ENCODE results near the gene DVL1. TPM values are rescaled to one million over a fixed set of nuclear protein-coding genes. Genes with fewer than 3 reads are reported as not detected.
A peak's percentile ranks its signal among the peaks of the same experiment; 100 is the strongest.

The DVL1 gene
- total RNA-seq, 1 experiment from 2014 or later = 91.4 TPM

DNA sequence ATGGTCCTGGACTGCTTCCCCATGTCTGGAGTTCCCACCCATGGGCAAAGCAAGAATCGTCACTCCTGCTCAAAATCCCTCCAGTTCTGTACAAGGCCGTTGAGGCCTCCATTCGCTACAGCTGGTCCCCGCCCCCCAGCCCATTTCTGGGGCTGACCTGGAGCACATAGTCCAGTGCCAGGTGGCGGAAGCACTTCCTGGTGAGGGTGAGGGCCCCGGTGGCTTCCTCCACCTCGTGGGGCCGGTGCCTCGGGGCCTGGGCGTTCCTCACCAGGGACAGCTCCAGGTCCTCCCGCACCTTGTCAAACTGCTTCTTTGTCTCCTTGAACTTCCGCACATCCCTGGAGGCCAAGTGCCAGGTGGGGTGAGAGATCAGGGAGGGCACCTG is 48.9 kb downstream of the DVL1 start (continued):
- TF ChIP-seq, protein P1, sequence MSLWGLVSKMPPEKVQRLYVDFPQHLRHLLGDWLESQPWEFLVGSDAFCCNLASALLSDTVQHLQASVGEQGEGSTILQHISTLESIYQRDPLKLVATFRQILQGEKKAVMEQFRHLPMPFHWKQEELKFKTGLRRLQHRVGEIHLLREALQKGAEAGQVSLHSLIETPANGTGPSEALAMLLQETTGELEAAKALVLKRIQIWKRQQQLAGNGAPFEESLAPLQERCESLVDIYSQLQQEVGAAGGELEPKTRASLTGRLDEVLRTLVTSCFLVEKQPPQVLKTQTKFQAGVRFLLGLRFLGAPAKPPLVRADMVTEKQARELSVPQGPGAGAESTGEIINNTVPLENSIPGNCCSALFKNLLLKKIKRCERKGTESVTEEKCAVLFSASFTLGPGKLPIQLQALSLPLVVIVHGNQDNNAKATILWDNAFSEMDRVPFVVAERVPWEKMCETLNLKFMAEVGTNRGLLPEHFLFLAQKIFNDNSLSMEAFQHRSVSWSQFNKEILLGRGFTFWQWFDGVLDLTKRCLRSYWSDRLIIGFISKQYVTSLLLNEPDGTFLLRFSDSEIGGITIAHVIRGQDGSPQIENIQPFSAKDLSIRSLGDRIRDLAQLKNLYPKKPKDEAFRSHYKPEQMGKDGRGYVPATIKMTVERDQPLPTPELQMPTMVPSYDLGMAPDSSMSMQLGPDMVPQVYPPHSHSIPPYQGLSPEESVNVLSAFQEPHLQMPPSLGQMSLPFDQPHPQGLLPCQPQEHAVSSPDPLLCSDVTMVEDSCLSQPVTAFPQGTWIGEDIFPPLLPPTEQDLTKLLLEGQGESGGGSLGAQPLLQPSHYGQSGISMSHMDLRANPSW (CRISPR knock-in tag; conservative IDR thresholded peaks at IDR 0.05; ENCODE audit: low read depth) = no peak
- no peak for TF ChIP-seq OVOL2 (CRISPR knock-in tag; IDR thresholded peaks at IDR 0.05; ENCODE audit: borderline replicate concordance)

DNA sequence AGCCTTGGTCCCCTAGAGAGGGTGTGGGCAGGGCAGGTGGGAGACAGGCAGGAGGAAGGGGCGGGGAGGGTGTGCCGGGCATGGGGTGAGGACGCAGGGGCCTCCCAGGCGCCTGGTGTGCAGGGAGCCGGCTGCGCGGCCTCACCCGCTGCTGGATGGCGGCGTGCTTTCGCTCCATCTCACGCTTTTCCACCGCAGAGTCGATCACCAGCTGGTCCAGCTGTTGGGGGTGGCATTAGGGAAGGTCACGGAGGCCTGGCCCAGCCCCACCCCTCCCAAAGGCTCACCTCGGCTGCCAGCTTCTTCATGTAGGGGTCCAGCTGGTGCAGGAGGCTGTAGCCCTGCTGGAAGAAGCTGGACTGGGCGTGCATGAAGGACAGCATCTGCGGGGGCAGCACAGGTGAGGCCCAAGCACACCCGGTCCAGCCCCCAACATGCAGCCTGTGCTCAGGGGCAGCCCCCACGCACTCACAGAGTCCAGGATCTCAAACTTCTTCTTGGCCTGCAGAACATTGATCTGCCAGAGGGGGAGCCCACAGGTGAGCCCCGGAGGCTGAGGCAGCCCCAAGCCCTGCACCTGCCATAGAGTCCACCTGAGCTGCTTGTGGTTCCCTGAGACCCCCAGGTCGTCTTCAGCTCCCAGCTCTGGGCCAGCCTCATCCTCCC is 49.4 kb downstream of the DVL1 start:
- Mint-ChIP-seq H3K27me3 (ENCODE audit: low read depth) (no peaks in the 10 kb centered on the region), H3K27ac (no peak overlapping the region), H3K4me3 (no peak overlapping the region), H3K9me3 (no peaks in the 10 kb centered on the region), H3K4me1 (peaks cover 3% of the 10 kb centered on the region; the same call in 1 of the 2 replicates), H3K36me3 (no peaks in the 10 kb centered on the region)
- peak; percentile 66 for DNase-seq (ENCODE audit: low spot score)
- peak; percentile 59 for ATAC-seq
- TF ChIP-seq ZNF423 (CRISPR knock-in tag; IDR thresholded peaks at IDR 0.05) (no peak), IRF2 (CRISPR knock-in tag; IDR thresholded peaks at IDR 0.05; ENCODE audit: borderline replicate concordance, low read depth) (no peak)
- TF ChIP-seq, protein P2, sequence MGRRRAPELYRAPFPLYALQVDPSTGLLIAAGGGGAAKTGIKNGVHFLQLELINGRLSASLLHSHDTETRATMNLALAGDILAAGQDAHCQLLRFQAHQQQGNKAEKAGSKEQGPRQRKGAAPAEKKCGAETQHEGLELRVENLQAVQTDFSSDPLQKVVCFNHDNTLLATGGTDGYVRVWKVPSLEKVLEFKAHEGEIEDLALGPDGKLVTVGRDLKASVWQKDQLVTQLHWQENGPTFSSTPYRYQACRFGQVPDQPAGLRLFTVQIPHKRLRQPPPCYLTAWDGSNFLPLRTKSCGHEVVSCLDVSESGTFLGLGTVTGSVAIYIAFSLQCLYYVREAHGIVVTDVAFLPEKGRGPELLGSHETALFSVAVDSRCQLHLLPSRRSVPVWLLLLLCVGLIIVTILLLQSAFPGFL (CRISPR knock-in tag; IDR thresholded peaks at IDR 0.05; ENCODE audit: borderline replicate concordance) = no peak
- TF ChIP-seq, protein P3, sequence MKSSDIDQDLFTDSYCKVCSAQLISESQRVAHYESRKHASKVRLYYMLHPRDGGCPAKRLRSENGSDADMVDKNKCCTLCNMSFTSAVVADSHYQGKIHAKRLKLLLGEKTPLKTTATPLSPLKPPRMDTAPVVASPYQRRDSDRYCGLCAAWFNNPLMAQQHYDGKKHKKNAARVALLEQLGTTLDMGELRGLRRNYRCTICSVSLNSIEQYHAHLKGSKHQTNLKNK (CRISPR knock-in tag; IDR thresholded peaks at IDR 0.05) = no peak
- TF ChIP-seq, protein P4, sequence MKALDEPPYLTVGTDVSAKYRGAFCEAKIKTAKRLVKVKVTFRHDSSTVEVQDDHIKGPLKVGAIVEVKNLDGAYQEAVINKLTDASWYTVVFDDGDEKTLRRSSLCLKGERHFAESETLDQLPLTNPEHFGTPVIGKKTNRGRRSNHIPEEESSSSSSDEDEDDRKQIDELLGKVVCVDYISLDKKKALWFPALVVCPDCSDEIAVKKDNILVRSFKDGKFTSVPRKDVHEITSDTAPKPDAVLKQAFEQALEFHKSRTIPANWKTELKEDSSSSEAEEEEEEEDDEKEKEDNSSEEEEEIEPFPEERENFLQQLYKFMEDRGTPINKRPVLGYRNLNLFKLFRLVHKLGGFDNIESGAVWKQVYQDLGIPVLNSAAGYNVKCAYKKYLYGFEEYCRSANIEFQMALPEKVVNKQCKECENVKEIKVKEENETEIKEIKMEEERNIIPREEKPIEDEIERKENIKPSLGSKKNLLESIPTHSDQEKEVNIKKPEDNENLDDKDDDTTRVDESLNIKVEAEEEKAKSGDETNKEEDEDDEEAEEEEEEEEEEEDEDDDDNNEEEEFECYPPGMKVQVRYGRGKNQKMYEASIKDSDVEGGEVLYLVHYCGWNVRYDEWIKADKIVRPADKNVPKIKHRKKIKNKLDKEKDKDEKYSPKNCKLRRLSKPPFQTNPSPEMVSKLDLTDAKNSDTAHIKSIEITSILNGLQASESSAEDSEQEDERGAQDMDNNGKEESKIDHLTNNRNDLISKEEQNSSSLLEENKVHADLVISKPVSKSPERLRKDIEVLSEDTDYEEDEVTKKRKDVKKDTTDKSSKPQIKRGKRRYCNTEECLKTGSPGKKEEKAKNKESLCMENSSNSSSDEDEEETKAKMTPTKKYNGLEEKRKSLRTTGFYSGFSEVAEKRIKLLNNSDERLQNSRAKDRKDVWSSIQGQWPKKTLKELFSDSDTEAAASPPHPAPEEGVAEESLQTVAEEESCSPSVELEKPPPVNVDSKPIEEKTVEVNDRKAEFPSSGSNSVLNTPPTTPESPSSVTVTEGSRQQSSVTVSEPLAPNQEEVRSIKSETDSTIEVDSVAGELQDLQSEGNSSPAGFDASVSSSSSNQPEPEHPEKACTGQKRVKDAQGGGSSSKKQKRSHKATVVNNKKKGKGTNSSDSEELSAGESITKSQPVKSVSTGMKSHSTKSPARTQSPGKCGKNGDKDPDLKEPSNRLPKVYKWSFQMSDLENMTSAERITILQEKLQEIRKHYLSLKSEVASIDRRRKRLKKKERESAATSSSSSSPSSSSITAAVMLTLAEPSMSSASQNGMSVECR (CRISPR knock-in tag; IDR thresholded peaks at IDR 0.05; ENCODE audit: borderline replicate concordance) = no peak
- TF ChIP-seq, protein P5, sequence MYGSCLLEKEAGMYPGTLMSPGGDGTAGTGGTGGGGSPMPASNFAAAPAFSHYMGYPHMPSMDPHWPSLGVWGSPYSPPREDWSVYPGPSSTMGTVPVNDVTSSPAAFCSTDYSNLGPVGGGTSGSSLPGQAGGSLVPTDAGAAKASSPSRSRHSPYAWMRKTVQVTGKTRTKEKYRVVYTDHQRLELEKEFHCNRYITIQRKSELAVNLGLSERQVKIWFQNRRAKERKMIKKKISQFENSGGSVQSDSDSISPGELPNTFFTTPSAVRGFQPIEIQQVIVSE (CRISPR knock-in tag; IDR thresholded peaks at IDR 0.05; ENCODE audit: borderline replicate concordance) = no peak
- CTCF ChIA-PET = interaction anchor here (0.7 to 7.6 kb wide), 14 partner anchors 8 to 303 kb away, joined by 3 to 81 read pairs (median 4); partner anchors contain the start of gene UBE2J2
- POLR2A ChIA-PET = interaction anchor here (0.6 kb wide), 1 partner anchor 62 kb away, joined by 4 read pairs; no protein-coding TSS in a partner anchor

DNA sequence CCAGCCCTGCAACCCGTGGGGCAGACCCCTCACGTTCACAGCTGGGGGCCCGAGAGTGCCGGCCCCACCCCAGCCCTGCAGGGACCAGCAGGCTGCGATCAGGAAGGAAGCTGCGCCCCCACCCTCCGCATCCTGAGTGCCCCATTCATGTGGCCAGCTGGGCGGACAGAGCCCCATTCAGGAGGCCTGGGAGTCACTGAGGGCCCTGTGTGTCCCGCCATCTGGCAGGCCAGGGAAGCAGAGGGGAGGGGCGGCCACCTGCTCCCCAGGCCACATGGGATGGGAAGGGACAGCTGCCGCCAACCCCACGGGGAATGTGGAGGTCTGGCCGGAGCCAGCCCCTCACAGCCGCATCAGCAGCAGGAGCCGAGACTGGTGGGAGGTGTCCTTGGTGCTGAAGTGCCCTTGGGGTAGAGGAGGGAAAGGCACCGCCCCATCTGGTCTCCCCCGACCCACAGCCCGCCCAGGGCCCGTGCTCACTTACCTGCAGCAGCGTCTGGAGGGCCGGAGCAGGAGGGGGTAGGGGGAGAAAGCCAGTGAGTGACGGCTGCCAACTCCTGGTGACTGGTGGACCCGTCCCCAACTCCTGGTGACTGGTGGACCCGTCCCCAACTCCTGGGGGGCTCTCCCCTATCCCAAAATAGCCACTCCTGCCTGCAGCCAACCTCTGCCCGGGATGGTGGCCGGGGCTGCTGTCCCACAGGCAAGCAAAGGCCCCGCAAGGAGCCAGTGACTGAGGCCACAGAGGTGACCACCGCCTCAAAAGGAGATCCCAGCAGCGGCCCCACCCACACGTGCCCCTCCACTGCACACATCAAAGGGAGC is 50.1 kb downstream of the DVL1 start:
- Mint-ChIP-seq H3K27ac (no peak overlapping the region), H3K27me3 (ENCODE audit: low read depth) (no peaks in the 10 kb centered on the region), H3K36me3 (no peaks in the 10 kb centered on the region), H3K9me3 (no peaks in the 10 kb centered on the region), H3K4me1 (no peaks in the 10 kb centered on the region), H3K4me3 (no peak overlapping the region)
- POLR2A ChIA-PET = interaction anchor here (1.0 kb wide), 1 partner anchor 266 kb away, joined by 3 read pairs; no protein-coding TSS in a partner anchor
- peak; percentile 86 for DNase-seq (ENCODE audit: low spot score)
- CTCF ChIA-PET = interaction anchor here (0.9 to 7.6 kb wide), 5 partner anchors 7 to 302 kb away, joined by 3 to 81 read pairs (median 6); partner anchors contain the start of gene UBE2J2
- ATAC-seq = peak; percentile 68
- TF ChIP-seq, protein P6, sequence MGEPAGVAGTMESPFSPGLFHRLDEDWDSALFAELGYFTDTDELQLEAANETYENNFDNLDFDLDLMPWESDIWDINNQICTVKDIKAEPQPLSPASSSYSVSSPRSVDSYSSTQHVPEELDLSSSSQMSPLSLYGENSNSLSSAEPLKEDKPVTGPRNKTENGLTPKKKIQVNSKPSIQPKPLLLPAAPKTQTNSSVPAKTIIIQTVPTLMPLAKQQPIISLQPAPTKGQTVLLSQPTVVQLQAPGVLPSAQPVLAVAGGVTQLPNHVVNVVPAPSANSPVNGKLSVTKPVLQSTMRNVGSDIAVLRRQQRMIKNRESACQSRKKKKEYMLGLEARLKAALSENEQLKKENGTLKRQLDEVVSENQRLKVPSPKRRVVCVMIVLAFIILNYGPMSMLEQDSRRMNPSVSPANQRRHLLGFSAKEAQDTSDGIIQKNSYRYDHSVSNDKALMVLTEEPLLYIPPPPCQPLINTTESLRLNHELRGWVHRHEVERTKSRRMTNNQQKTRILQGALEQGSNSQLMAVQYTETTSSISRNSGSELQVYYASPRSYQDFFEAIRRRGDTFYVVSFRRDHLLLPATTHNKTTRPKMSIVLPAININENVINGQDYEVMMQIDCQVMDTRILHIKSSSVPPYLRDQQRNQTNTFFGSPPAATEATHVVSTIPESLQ (CRISPR knock-in tag; IDR thresholded peaks at IDR 0.05) = no peak
- TF ChIP-seq, protein P7, sequence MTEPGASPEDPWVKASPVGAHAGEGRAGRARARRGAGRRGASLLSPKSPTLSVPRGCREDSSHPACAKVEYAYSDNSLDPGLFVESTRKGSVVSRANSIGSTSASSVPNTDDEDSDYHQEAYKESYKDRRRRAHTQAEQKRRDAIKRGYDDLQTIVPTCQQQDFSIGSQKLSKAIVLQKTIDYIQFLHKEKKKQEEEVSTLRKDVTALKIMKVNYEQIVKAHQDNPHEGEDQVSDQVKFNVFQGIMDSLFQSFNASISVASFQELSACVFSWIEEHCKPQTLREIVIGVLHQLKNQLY (CRISPR knock-in tag; IDR thresholded peaks at IDR 0.05) = no peak
- 0 out of 2 replicates have a peak, but pooled peaks have one; percentile 31 for TF ChIP-seq SMAD4 (CRISPR knock-in tag; IDR thresholded peaks at IDR 0.05)
- no peak for TF ChIP-seq ZBTB21 (CRISPR knock-in tag; IDR thresholded peaks at IDR 0.05; ENCODE audit: borderline replicate concordance)
- TF ChIP-seq, protein P3 (CRISPR knock-in tag; IDR thresholded peaks at IDR 0.05) = no peak
- 0 out of 2 replicates have a peak, but pooled peaks have one; percentile 24 for TF ChIP-seq SP1 (CRISPR knock-in tag; conservative IDR thresholded peaks at IDR 0.05)
- TF ChIP-seq NR3C1 (CRISPR knock-in tag; conservative IDR thresholded peaks at IDR 0.05; ENCODE audit: low read depth) = no peak
- TF ChIP-seq NFYB (CRISPR knock-in tag; conservative IDR thresholded peaks at IDR 0.05; ENCODE audit: low read depth) = 0 out of 2 replicates have a peak, but pooled peaks have one; percentile 25
- no peak for TF ChIP-seq ATF1 (CRISPR knock-in tag; IDR thresholded peaks at IDR 0.05)

Measured in WTC11 (cell line).